Measurements from ENCODE around the gene RALBP1.
"Not testable (repeated sequence)": the region's sequence is repeated elsewhere in the genome, so short reads cannot be mapped to it uniquely, and the experiment has no call there.

DNA sequence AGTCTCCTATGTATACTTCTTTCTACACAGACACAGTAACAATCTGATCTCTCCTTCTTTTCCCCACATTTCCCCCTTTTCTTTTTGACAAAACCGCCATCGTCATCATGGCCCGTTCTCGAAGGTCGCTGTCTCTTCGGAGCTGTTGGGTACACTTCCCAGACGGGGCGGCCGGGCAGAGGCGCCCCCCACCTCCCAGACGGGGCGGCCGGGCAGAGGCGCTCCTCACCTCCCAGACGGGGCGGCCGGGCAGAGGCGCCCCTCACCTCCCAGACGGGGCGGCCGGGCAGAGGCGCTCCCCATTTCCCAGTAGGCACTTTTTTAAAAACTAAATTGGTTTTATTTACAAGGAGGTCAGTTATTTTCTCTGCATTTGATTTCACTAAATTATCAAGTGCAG, 45.0 kb upstream of the RALBP1 start:
- TF ChIP-seq, protein P1, sequence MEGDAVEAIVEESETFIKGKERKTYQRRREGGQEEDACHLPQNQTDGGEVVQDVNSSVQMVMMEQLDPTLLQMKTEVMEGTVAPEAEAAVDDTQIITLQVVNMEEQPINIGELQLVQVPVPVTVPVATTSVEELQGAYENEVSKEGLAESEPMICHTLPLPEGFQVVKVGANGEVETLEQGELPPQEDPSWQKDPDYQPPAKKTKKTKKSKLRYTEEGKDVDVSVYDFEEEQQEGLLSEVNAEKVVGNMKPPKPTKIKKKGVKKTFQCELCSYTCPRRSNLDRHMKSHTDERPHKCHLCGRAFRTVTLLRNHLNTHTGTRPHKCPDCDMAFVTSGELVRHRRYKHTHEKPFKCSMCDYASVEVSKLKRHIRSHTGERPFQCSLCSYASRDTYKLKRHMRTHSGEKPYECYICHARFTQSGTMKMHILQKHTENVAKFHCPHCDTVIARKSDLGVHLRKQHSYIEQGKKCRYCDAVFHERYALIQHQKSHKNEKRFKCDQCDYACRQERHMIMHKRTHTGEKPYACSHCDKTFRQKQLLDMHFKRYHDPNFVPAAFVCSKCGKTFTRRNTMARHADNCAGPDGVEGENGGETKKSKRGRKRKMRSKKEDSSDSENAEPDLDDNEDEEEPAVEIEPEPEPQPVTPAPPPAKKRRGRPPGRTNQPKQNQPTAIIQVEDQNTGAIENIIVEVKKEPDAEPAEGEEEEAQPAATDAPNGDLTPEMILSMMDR (IDR thresholded peaks at IDR 0.05) = not testable (repeated sequence)
- TF ChIP-seq POLR2A (IDR thresholded peaks at IDR 0.05) = not testable (repeated sequence)

Measured in Peyer's patch (tissue), 4 donors.